Measurements from ENCODE around the gene NHLH1. TPM values are rescaled to one million over a fixed set of nuclear protein-coding genes. Genes with fewer than 3 reads are reported as not detected.
A peak's percentile ranks its signal among the peaks of the same experiment; 100 is the strongest.

NHLH1 gene
- total and polyA plus RNA-seq, 2 of the 13 experiments (the other 11 are each of a cell fraction or from before 2014, with no cell fraction given) = 0.11 to 0.57 TPM

DNA sequence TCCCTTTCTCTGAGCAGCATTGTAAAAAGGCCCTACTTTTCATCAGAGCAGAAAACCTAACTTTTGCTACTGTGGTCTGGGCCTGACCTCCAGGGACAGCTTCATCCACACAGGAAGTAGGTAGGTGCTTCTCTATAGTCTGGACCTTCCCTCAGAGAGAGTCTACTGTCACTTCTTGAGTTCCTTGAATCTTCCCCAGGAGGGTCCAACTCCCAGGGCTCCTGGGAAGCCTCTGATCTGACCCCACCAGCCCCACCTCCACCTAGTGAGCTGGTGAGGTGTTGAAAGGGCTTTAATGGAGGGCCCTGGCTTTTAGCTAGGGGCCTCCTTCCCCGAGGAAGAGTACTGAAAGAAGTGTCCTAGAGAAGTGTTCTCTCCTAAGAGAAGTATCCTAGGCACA, 30.8 kb downstream of the NHLH1 start:
- in situ Hi-C loops (cut with HindIII; ENCODE audit: extremely low pct_ligation_motif_present, low pct_unique_long_range_greater_than_20kb) (no loop called here), intact Hi-C loops (cut with micrococcal nuclease; ENCODE audit: unreplicated experiment) (no loop called here)
- TF ChIP-seq HDAC6 (IDR thresholded peaks at IDR 0.05; ENCODE audit: low read depth, low read length) = no peak
- no peak for TF ChIP-seq STAG1 (CRISPR knock-in tag; IDR thresholded peaks at IDR 0.05)
- no peak for TF ChIP-seq ZNF772 (CRISPR knock-in tag; IDR thresholded peaks at IDR 0.05)
- ATAC-seq (no peak), DNase-seq (ENCODE audit: low spot score) (no peak), FAIRE-seq (no peak)
- no peak overlapping the region for H3K4me2 ChIP-seq (ENCODE audit: low read depth, low read length)
- H2AFZ ChIP-seq (ENCODE audit: low read length) = no peak overlapping the region
- 6% methylated on average over 1 of the region's 1 CpG for WGBS (ENCODE audit: low lambda C conversion rate)
- POLR2A ChIA-PET = no interaction called here
- peaks cover 7% of the 10 kb centered on the region; the same call in 1 of the 2 replicates for H3K4me1 ChIP-seq (ENCODE audit: insufficient read depth, low read length)
- BruUV-seq (replicated peaks) = no TSS peak
- no peaks in the 10 kb centered on the region for H3K36me3 ChIP-seq (replicated peaks in 1 of 2; ENCODE audit: control insufficient read depth in 1 of 2, insufficient read depth in 2 of 2, low read length in 2 of 2)
- CTCF ChIA-PET (ENCODE audit: low intra/inter-chr PET ratio, low total read pairs) = no interaction called here
- H3K9ac ChIP-seq (ENCODE audit: insufficient read depth, low read depth, low read length) = no peak overlapping the region
- no peaks in the 10 kb centered on the region for H3K79me2 ChIP-seq (ENCODE audit: insufficient read depth, low read length)
- peaks cover 12 to 45% of the 10 kb centered on the region in 2 experiments for H3K27me3 ChIP-seq (ENCODE audit: control insufficient read depth in 1 of 2, insufficient read depth in 2 of 2, low read length in 2 of 2)
- H4K20me1 ChIP-seq (ENCODE audit: insufficient read depth, low read length) = no peaks in the 10 kb centered on the region
- no peak overlapping the region for H3K4me3 ChIP-seq (replicated peaks in 1 of 3; ENCODE audit: insufficient read depth in 1 of 3, low read depth in 2 of 3, low read length in 3 of 3)
- no peak overlapping the region for H3K27ac ChIP-seq (ENCODE audit: extremely low read length, insufficient read depth, low read length)
- no peaks in the 10 kb centered on the region for H3K9me3 ChIP-seq (ENCODE audit: low read length)

DNA sequence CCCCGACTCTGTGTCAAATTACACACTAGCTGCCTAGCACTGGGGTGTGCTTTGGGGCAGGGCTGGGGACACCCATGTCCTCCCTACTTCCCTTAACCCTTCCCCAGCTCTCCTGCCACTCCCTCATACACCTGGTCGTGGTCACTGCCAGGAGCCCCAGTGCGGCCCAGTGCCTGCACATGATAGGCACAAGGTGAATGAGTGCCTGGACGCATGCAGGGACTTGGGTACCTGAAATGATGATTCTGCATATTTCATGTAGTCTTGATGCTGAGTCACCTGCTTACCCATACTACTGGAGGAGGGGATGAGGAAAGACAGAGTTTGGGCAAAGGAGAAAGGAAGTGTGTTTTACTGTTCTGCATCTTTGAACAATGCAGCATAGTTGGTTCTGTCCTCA, 32.0 kb downstream of the NHLH1 start:
- no peak for FAIRE-seq
- no peak overlapping the region for H3K27ac ChIP-seq (ENCODE audit: extremely low read length, insufficient read depth, low read length)
- peaks cover 13 to 55% of the 10 kb centered on the region in 2 experiments for H3K27me3 ChIP-seq (ENCODE audit: control insufficient read depth in 1 of 2, insufficient read depth in 2 of 2, low read length in 2 of 2)
- H3K4me2 ChIP-seq (ENCODE audit: low read depth, low read length) = no peak overlapping the region
- no peak overlapping the region for H3K9ac ChIP-seq (ENCODE audit: insufficient read depth, low read depth, low read length)
- H3K79me2 ChIP-seq (ENCODE audit: insufficient read depth, low read length) = no peaks in the 10 kb centered on the region
- CTCF ChIA-PET (ENCODE audit: low intra/inter-chr PET ratio, low total read pairs) = no interaction called here
- no peaks in the 10 kb centered on the region for H3K9me3 ChIP-seq (ENCODE audit: low read length)
- H3K36me3 ChIP-seq (replicated peaks in 1 of 2; ENCODE audit: control insufficient read depth in 1 of 2, insufficient read depth in 2 of 2, low read length in 2 of 2) = no peaks in the 10 kb centered on the region
- TF ChIP-seq ZFP82 (CRISPR knock-in tag; IDR thresholded peaks at IDR 0.05; ENCODE audit: borderline replicate concordance) (no peak), SRSF9 (IDR thresholded peaks at IDR 0.05; ENCODE audit: borderline replicate concordance, insufficient read depth, low read depth, low read length, poor library complexity, severe bottlenecking) (no peak), IKZF1 (IDR thresholded peaks at IDR 0.05) (no peak), MAFF (IDR thresholded peaks at IDR 0.05; ENCODE audit: low read depth, low read length) (peak; percentile 93), HNRNPK (IDR thresholded peaks at IDR 0.05; ENCODE audit: low read depth, low read length, poor library complexity, severe bottlenecking) (no peak), MAFK (conservative IDR thresholded peaks at IDR 0.05 in 1 of 2, IDR thresholded peaks at IDR 0.05 in 1 of 2; ENCODE audit: low read length in 2 of 2) (peak; percentile 91 to 92)
- TF ChIP-seq, protein P1, sequence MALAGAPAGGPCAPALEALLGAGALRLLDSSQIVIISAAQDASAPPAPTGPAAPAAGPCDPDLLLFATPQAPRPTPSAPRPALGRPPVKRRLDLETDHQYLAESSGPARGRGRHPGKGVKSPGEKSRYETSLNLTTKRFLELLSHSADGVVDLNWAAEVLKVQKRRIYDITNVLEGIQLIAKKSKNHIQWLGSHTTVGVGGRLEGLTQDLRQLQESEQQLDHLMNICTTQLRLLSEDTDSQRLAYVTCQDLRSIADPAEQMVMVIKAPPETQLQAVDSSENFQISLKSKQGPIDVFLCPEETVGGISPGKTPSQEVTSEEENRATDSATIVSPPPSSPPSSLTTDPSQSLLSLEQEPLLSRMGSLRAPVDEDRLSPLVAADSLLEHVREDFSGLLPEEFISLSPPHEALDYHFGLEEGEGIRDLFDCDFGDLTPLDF (CRISPR knock-in tag; IDR thresholded peaks at IDR 0.05) = no peak
- POLR2A ChIA-PET = no interaction called here
- intact Hi-C loops (cut with micrococcal nuclease; ENCODE audit: unreplicated experiment) = no loop called here
- H3K4me3 ChIP-seq (replicated peaks in 1 of 3; ENCODE audit: insufficient read depth in 1 of 3, low read depth in 2 of 3, low read length in 3 of 3) = no peak overlapping the region
- no peak for ATAC-seq
- no TSS peak for BruUV-seq (replicated peaks)
- no peak for DNase-seq (ENCODE audit: low spot score)
- H2AFZ ChIP-seq (ENCODE audit: low read length) = no peak overlapping the region
- 41% methylated on average over 4 of the region's 4 CpGs for WGBS (ENCODE audit: low lambda C conversion rate)
- H4K20me1 ChIP-seq (ENCODE audit: insufficient read depth, low read length) = no peaks in the 10 kb centered on the region
- peaks cover 7% of the 10 kb centered on the region; the same call in 1 of the 2 replicates for H3K4me1 ChIP-seq (ENCODE audit: insufficient read depth, low read length)
- in situ Hi-C loops (cut with HindIII; ENCODE audit: extremely low pct_ligation_motif_present, low pct_unique_long_range_greater_than_20kb) = no loop called here
